SU-DHL-6 (cell line): ENCODE data around the gene TMEM109.

Experiments
- EZH2phosphoT487 ChIP-seq: fragments of 200-600 bp; sonication (generic), shearing (Covaris generic); conservative IDR thresholded peaks from 2 replicates; pipeline ENCODE4 v1.6.1; 2018; ENCODE audit warnings: mild to moderate bottlenecking, antibody characterized with exemption, low read length, moderate library complexity, mixed read lengths
- TF ChIP-seq, protein P1 (sequence below): fragments of 200-600 bp; sonication (generic); IDR thresholded peaks from one replicate; pipeline ENCODE4 v1.5.1; 2017; ENCODE audit warnings: antibody characterized with exemption, mild to moderate bottlenecking, low read length, moderate library complexity; ENCODE audit not compliant: insufficient read depth, poor library complexity, severe bottlenecking

DNA sequence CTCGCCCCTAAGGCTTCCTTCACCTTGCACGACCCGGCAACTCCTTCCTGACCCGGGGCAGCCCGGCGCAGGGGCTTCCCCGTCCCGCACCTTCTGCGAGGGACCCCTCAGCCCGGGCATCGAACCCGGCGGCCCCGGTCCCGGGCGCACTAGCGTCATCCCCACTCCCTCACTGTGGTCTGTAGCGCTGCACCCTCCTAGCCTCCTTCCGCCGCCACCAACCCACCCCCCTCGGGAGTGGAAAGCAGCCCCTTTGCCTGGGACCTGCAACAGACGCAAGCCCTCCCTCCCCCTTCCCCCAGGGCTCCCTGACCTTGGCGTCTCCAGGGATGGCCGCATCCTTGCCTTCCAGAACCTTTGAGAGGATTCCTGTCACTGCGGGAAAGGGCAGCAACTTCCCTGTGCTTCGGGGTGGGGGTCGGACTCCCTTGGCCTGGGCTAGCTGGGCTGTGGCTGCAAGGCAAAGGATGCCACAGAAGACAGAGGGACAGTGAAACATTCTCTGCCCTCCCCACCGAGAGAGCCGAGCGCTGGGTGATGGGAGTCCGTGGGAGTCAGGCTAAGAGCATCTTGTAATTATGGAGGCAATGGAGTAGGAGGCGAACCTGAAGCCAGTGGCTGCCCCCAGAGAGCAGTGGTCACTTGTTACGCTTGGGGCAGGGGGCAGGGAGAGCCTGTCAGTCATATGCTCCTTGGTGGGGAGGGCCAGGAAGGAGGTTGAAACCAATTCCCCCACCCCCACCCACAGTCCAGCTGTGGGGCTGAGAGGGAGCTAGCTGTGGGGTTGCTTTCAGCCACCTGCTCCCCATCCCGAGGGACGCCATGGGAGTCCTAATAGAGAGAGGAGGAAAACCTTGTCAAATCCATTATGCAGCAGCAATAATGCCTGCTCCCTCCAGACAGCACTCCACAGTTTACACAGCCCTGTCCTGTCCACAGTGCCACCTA lies 11.2 kb downstream of the TMEM109 start:
- TF ChIP-seq, protein P1, sequence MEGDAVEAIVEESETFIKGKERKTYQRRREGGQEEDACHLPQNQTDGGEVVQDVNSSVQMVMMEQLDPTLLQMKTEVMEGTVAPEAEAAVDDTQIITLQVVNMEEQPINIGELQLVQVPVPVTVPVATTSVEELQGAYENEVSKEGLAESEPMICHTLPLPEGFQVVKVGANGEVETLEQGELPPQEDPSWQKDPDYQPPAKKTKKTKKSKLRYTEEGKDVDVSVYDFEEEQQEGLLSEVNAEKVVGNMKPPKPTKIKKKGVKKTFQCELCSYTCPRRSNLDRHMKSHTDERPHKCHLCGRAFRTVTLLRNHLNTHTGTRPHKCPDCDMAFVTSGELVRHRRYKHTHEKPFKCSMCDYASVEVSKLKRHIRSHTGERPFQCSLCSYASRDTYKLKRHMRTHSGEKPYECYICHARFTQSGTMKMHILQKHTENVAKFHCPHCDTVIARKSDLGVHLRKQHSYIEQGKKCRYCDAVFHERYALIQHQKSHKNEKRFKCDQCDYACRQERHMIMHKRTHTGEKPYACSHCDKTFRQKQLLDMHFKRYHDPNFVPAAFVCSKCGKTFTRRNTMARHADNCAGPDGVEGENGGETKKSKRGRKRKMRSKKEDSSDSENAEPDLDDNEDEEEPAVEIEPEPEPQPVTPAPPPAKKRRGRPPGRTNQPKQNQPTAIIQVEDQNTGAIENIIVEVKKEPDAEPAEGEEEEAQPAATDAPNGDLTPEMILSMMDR: no peak
- TF ChIP-seq EZH2phosphoT487: no peak
